Stimulated activated CD4-positive, alpha-beta T cell treated with anti-CD3 and anti-CD28 coated beads, Interleukin-15, amount 100 ng/mL, for 1 hour (primary cell): Measurements from ENCODE around the gene KRT32.

ENCODE experiments used
- DNase-seq, 2 donors: peaks; one replicate each; pipeline ENCODE4 v3.0.0-alpha.2; 2020; ENCODE audit warnings: low read depth in 1 of 2, low spot score in 1 of 2

KRT32 gene

GRCh38 chr17:41466988-41467387 is at the start of gene KRT32:
KRT32 (minus strand) TSS chr17:41467386; CDS start chr17:41467325, 61 bp downstream.
- DNase-seq = no peak

- DNase-seq = no peak
Observed at GRCh38 chr17:41516830-41517283, 49.7 kb upstream of the KRT32 start.

- DNase-seq = no peak
Observed at GRCh38 chr17:41516147-41516829, 49.1 kb upstream of the KRT32 start.

- DNase-seq = no peak
Observed at GRCh38 chr17:41513168-41513547, 46.0 kb upstream of the KRT32 start.

GRCh38 chr17:41512546-41513167 is 45.5 kb upstream of the KRT32 start:
- DNase-seq = no peak

GRCh38 chr17:41511716-41512115 is 44.5 kb upstream of the KRT32 start:
- no peak for DNase-seq

- DNase-seq = no peak
Observed at GRCh38 chr17:41511116-41511515, 43.9 kb upstream of the KRT32 start.

GRCh38 chr17:41510251-41511065 is 43.3 kb upstream of the KRT32 start:
- DNase-seq = no peak

GRCh38 chr17:41507315-41507880 is 40.2 kb upstream of the KRT32 start:
- DNase-seq = no peak

- DNase-seq = no peak
Observed at GRCh38 chr17:41505809-41506767, 38.9 kb upstream of the KRT32 start.

- no peak for DNase-seq
Observed at GRCh38 chr17:41505007-41505808, 38.0 kb upstream of the KRT32 start, which contains the start of gene KRT13. KRT13 (minus strand) TSS chr17:41505612; CDS start chr17:41505550, 62 bp downstream.

GRCh38 chr17:41504246-41504977 is 37.2 kb upstream of the KRT32 start:
- no peak for DNase-seq

GRCh38 chr17:41503202-41503601 is 36.0 kb upstream of the KRT32 start:
- DNase-seq = no peak

GRCh38 chr17:41500131-41500911 is 33.1 kb upstream of the KRT32 start:
- no peak for DNase-seq

GRCh38 chr17:41499714-41500113 is 32.5 kb upstream of the KRT32 start:
- DNase-seq = no peak

- no peak for DNase-seq
Observed at GRCh38 chr17:41498276-41498675, 31.1 kb upstream of the KRT32 start.

GRCh38 chr17:41496803-41497484 is 29.8 kb upstream of the KRT32 start:
- peak; percentile 7 to 27 for DNase-seq

GRCh38 chr17:41494524-41494923 is 27.3 kb upstream of the KRT32 start:
- DNase-seq = no peak
